Right lobe of liver (tissue), 6 donors: Measurements from ENCODE around the gene KLHL21. TPM values are rescaled to one million over a fixed set of nuclear protein-coding genes. Genes with fewer than 3 reads are reported as not detected.

Experiments
- ATAC-seq, 4 donors: fragments of 200-7000 bp; cut with Tn5 transposase; one replicate each; pipeline ENCODE4 v1.9.1; 2020; ENCODE audit warnings: mild to moderate bottlenecking in 4 of 4, moderate library complexity in 4 of 4
- DNase-seq, 3 donors: peaks; one replicate each; pipeline ENCODE4 v3.0.0-alpha.2; 2020
- H3K27ac ChIP-seq, 3 donors: fragments of 200-600 bp; one replicate each; pipeline ENCODE4 v1.8.0; 2022
- H3K27me3 ChIP-seq, 2 donors: fragments of 200-600 bp; one replicate each; pipeline ENCODE4 v1.8.0; 2022
- H3K36me3 ChIP-seq, 4 donors: fragments of 200-600 bp; sonication (generic) in 1 of 4; one replicate each; pipeline versions ENCODE4 v1.5.1 to v1.8.0; 2017 to 2022; ENCODE audit warnings: control low read depth in 1 of 4
- H3K4me1 ChIP-seq, 4 donors: fragments of 200-600 bp; sonication (generic) in 1 of 4; one replicate each; pipeline versions ENCODE4 v1.5.1 to v1.8.0; 2017 to 2022; ENCODE audit warnings: control low read depth in 1 of 4
- H3K4me3 ChIP-seq, 3 donors: fragments of 200-600 bp; one replicate each; pipeline ENCODE4 v1.8.0; 2022
- H3K9me3 ChIP-seq, 4 donors: fragments of 200-600 bp; sonication (generic) in 1 of 4; one replicate each; pipeline versions ENCODE4 v1.5.1 to v1.8.0; 2017 to 2022; ENCODE audit warnings: control low read depth in 1 of 4
- CTCF ChIP-seq, 4 donors: fragments of 200-600 bp in 3 of 4; fragments of 450-650 bp in 1 of 4; IDR thresholded peaks; one replicate each; pipeline versions ENCODE4 v1.5.1 to v1.8.0; 2016 to 2022; ENCODE audit warnings: antibody characterized with exemption in 4 of 4, mild to moderate bottlenecking in 2 of 4
- POLR2A ChIP-seq: fragments of 450-650 bp; IDR thresholded peaks from one replicate; pipeline ENCODE4 v1.6.1; 2017; ENCODE audit warnings: antibody characterized with exemption, mild to moderate bottlenecking
- WGBS: methylation state at CpG from one replicate; pipeline ENCODE4 v1.1.6; 2018; ENCODE audit warnings: low coverage, low lambda C conversion rate; ENCODE audit not compliant: insufficient coverage; ENCODE audit errors: missing lambda C conversion rate; 5-methylcytosine and 5-hydroxymethylcytosine counted together
- intact Hi-C, 2 donors: fragments of 100-400 bp; cut with DNase I; formaldehyde crosslinking; loops; one replicate each; pipeline versions ENCODE4 v1.11.2 to v1.14.1; 2022
- total RNA-seq, 6 experiments: library from RNA; depleted of rRNA in 2 of 6; stranded (reverse); fragments of >200 nt in 2 of 6; fragmentation: NEBNext Ultra II Directional in 3 of 6; extraction: Animal tissue kit (Norgen Biotek cat#: 25700) in 3 of 6; gene quantifications; one replicate each; pipeline versions ENCODE4 v1.1.0 to v1.2.4, GENCODE V29; 2016 to 2023
- donor health status: DM: no; HTN: yes; CAD: no.
- donor health status: DM: no; HTN: no; CAD: no.
- donor health status: DM: no; HTN: no; CAD: no.
- donor health status: DM: no; HTN: yes; CAD: no.
- donor health status: DM: no; HTN: yes; CAD: no.

The KLHL21 gene
- total RNA-seq, 6 experiments from 2014 or later, result 12.1 to 24.6 (median 20.0) TPM

DNA sequence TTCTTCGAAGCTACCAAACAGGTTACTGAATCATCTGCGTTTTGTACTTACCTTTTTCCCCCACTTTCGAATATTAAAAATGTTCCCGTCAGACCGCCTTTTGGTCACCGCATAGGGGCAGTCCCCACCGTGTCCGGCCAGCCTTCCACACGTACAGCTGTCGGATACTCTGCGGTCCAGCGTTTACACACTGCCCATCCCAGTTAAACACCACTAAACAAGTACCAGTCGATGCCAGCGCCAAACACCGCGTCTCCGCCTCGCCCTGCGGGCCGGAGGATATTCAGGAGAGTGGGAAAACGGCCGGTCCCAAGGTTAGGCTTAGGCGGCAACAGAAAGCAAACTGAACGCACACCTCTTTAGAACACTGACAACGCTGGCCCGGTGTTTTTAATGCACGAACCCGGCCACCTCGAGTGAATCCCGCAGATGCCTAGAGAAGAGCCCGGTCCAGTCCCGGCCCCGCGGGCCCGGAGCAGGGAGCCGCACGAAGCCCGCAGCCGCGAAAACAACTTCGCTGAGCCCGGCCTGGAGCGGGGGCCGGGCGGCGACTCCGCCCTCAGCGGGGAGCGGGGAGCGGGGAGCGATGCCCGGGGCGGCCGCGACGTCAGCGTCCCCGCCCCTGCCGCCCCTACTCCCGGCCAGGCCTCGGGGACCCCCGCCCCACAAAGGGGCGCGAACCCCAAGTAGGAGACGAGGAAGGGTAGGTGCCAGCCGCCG lies 10.1 kb upstream of the KLHL21 start:
- Histone ChIP-seq H3K4me1 (peaks cover 0 to 11% (median 0%) of the 10 kb centered on the region in 4 donors), H3K9me3 (no peaks in the 10 kb centered on the region), H3K4me3 (peak overlapping the region; percentile 72 to 88 (median 82)), H3K27me3 (no peaks in the 10 kb centered on the region), H3K36me3 (no peaks in the 10 kb centered on the region), H3K27ac (peak overlapping the region; percentile 83 to 91 (median 90))
- intact Hi-C loops, result no loop called here
- DNase-seq (peak; percentile 65 to 74 (median 68)), ATAC-seq (peak; percentile 41 to 66 (median 60))
- WGBS, result under 1% methylated on average over 26 of the region's 67 CpGs
- TF ChIP-seq CTCF (IDR thresholded peaks at IDR 0.05), result peak in 1 of 4 donors; percentile 12
- TF ChIP-seq POLR2A, result peak; percentile 58

GRCh38 chr1:6603915-6604558 lies 1.4 kb upstream of the KLHL21 start:
- no peaks in the 10 kb centered on the region for H3K9me3 ChIP-seq
- no peaks in the 10 kb centered on the region for H3K27me3 ChIP-seq
- 14% methylated on average over 17 of the region's 19 CpGs for WGBS
- ATAC-seq, result peak; percentile 36 to 57 (median 44)
- peak overlapping the region; percentile 96 to 98 (median 98) for H3K27ac ChIP-seq
- intact Hi-C loops, result no loop called here
- peak overlapping the region; percentile 86 to 98 (median 92) for H3K4me3 ChIP-seq
- peaks cover 0 to 46% (median 17%) of the 10 kb centered on the region in 4 donors for H3K4me1 ChIP-seq
- peak; percentile 80 to 91 (median 89) for DNase-seq
- TF ChIP-seq CTCF (IDR thresholded peaks at IDR 0.05) (peak in 1 of 4 donors; percentile 7), POLR2A (peak; percentile 90)
- peaks cover 0 to 4% (median under 1%) of the 10 kb centered on the region in 4 donors for H3K36me3 ChIP-seq

- intact Hi-C loops, result no loop called here
- Histone ChIP-seq H3K27me3 (no peaks in the 10 kb centered on the region), H3K4me1 (peaks cover 0 to 53% (median 18%) of the 10 kb centered on the region in 4 donors), H3K36me3 (peaks cover 0 to 11% (median 3%) of the 10 kb centered on the region in 4 donors), H3K27ac (peak overlapping the region; percentile 96 to 98 (median 98)), H3K4me3 (peak overlapping the region; percentile 86 to 98 (median 92)), H3K9me3 (no peaks in the 10 kb centered on the region)
- TF ChIP-seq POLR2A, result no peak
- no peak for TF ChIP-seq CTCF (IDR thresholded peaks at IDR 0.05)
- DNase-seq (peak in 2 of 3 donors; percentile 49 to 66), ATAC-seq (peak; percentile 3 to 6 (median 6))
- 0% methylated on average over 33 of the region's 36 CpGs for WGBS
These were observed 707 bp upstream of the KLHL21 start for GRCh38 chr1:6603238-6603914.

- H3K27me3 ChIP-seq, result no peaks in the 10 kb centered on the region
- H3K4me1 ChIP-seq, result peaks cover 0 to 65% (median 22%) of the 10 kb centered on the region in 4 donors
- 0% methylated on average over 3 of the region's 103 CpGs for WGBS
- H3K36me3 ChIP-seq, result peaks cover 0 to 24% (median 8%) of the 10 kb centered on the region in 4 donors
- peak; percentile 0 to 21 (median 11) for ATAC-seq
- no peaks in the 10 kb centered on the region for H3K9me3 ChIP-seq
- intact Hi-C loops, result no loop called here
- peak overlapping the region; percentile 86 to 98 (median 92) for H3K4me3 ChIP-seq
- H3K27ac ChIP-seq, result peak overlapping the region; percentile 96 to 98 (median 98)
- TF ChIP-seq CTCF (IDR thresholded peaks at IDR 0.05), result peak in 1 of 4 donors; percentile 4
- no peak for TF ChIP-seq POLR2A
- DNase-seq, result peak; percentile 73 to 81 (median 76)
These were observed 573 bp downstream of the KLHL21 start for GRCh38 chr1:6601923-6602668.
